GM12878 (cell line): ENCODE results near the gene PSENEN. TPM values are rescaled to one million over a fixed set of nuclear protein-coding genes. Genes with fewer than 3 reads are reported as not detected.

ENCODE experiments used
- ATAC-seq: fragments of 200-7000 bp; cut with Tn5 transposase; 3 replicates; pipeline ENCODE4 v1.9.1; 2020; ENCODE audit warnings: mild to moderate bottlenecking, moderate library complexity
- BruUV-seq: library from RNA; stranded (reverse); fragments of 400-500 nt; replicated peaks from 2 replicates; lab custom pipeline; 2021; lab: Mats Ljungman, UMichigan
- CTCF ChIA-PET: fragments of 300-600 bp; sonication (Branson Sonifier 250); formaldehyde crosslinking; extraction: SDS; loops from one replicate; lab custom pipeline; 2021; ENCODE audit warnings: inconsistent platforms; lab: Yijun Ruan, JAX
- POLR2A ChIA-PET: fragments of 350-600 bp; formaldehyde crosslinking; extraction: SDS; loops from one replicate; lab custom pipeline; 2021; ENCODE audit warnings: inconsistent platforms; lab: Charles Lee
- RAD21 ChIA-PET: fragments of 300-600 bp; sonication (Branson Sonifier 250); formaldehyde crosslinking; loops from one replicate; lab custom pipeline; 2023; ENCODE audit warnings: antibody characterized with exemption; ENCODE audit not compliant: unreplicated experiment; lab: Charles Lee
- SMC1A ChIA-PET: fragments of 300-600 bp; sonication (Branson Sonifier 250); formaldehyde crosslinking; loops from one replicate; lab custom pipeline; 2023; ENCODE audit not compliant: unreplicated experiment, uncharacterized antibody; lab: Charles Lee
- DNase-seq: peaks from one replicate; pipeline ENCODE4 v3.0.0-alpha.2; 2011; ENCODE audit warnings: low read depth, low spot score
- FAIRE-seq: peaks from 3 replicates; lab custom pipeline; 2011; peaks lifted over from hg19 to GRCh38; lab: Jason Lieb, UNC
- H2AFZ ChIP-seq: 2 replicates; pipeline ENCODE4 v1.6.0; 2011; ENCODE audit warnings: low read depth, low read length, control low read depth; ENCODE audit not compliant: control insufficient read depth
- H3K27ac ChIP-seq: 2 replicates; pipeline ENCODE4 v1.5.1; 2011; ENCODE audit warnings: control low read depth; ENCODE audit not compliant: control insufficient read depth, insufficient read depth
- H3K27me3 ChIP-seq, 2 experiments: replicated peaks in 1 of 2; 2 replicates each; pipeline versions ENCODE4 v1.6.0 to v1.6.1; 2011; ENCODE audit warnings: low read length in 1 of 2; ENCODE audit not compliant: control insufficient read depth in 2 of 2, insufficient read depth in 2 of 2
- H3K36me3 ChIP-seq, 2 experiments: 2 replicates each; pipeline ENCODE4 v1.5.1; 2011; ENCODE audit warnings: low read length in 1 of 2; ENCODE audit not compliant: control insufficient read depth in 2 of 2, insufficient read depth in 2 of 2
- H3K4me1 ChIP-seq: 2 replicates; pipeline ENCODE4 v1.6.1; 2011; ENCODE audit warnings: mild to moderate bottlenecking, low read length, moderate library complexity, mixed read lengths; ENCODE audit not compliant: control insufficient read depth, insufficient read depth
- H3K4me2 ChIP-seq: 2 replicates; pipeline ENCODE4 v1.6.0; 2011; ENCODE audit warnings: control low read depth; ENCODE audit not compliant: control insufficient read depth, insufficient read depth
- H3K4me3 ChIP-seq: fragments of 200-600 bp; sonication (generic); 2 replicates; pipeline ENCODE4 v1.5.1; 2016
- H3K79me2 ChIP-seq: 2 replicates; pipeline ENCODE4 v1.6.0; 2011; ENCODE audit warnings: low read length; ENCODE audit not compliant: control insufficient read depth, insufficient read depth
- H3K9ac ChIP-seq: 2 replicates; pipeline ENCODE4 v1.8.0; 2011; ENCODE audit warnings: low read length, control low read depth, mixed read lengths; ENCODE audit not compliant: control insufficient read depth, insufficient read depth
- H3K9me3 ChIP-seq: replicated peaks from 3 replicates; pipeline ENCODE4 v1.5.1; 2011; ENCODE audit warnings: mild to moderate bottlenecking, low read length; ENCODE audit not compliant: control insufficient read depth, insufficient read depth
- H4K20me1 ChIP-seq: 2 replicates; pipeline ENCODE4 v1.6.0; 2011; ENCODE audit not compliant: control insufficient read depth, insufficient read depth
- DPF2 ChIP-seq: fragments of 450-650 bp; IDR thresholded peaks from 2 replicates; pipeline ENCODE4 v1.6.1; 2017; ENCODE audit warnings: mild to moderate bottlenecking
- EED ChIP-seq: sonication (generic); IDR thresholded peaks from 2 replicates; pipeline ENCODE4 v1.6.1; 2016; ENCODE audit warnings: antibody characterized with exemption, low read depth
- FOXK2 ChIP-seq: fragments of 450-650 bp; IDR thresholded peaks from 2 replicates; pipeline ENCODE4 v1.6.1; 2017; ENCODE audit warnings: mild to moderate bottlenecking, moderate library complexity
- GATAD2B ChIP-seq: fragments of 450-650 bp; conservative IDR thresholded peaks from 2 replicates; pipeline ENCODE4 v1.6.1; 2017; ENCODE audit warnings: low read depth, mild to moderate bottlenecking, moderate library complexity
- IKZF1 ChIP-seq: fragments of 450-650 bp; conservative IDR thresholded peaks from 2 replicates; pipeline ENCODE4 v1.6.1; 2017; ENCODE audit warnings: antibody characterized with exemption, mild to moderate bottlenecking
- IKZF2 ChIP-seq, 2 experiments: fragments of 450-650 bp; IDR thresholded peaks; 2 replicates each; pipeline ENCODE4 v1.6.1; 2017; ENCODE audit warnings: mild to moderate bottlenecking in 2 of 2, moderate library complexity in 2 of 2
- MLLT1 ChIP-seq: fragments of 450-650 bp; IDR thresholded peaks from 2 replicates; pipeline ENCODE4 v1.6.1; 2016; ENCODE audit warnings: mild to moderate bottlenecking
- NBN ChIP-seq: fragments of 450-650 bp; IDR thresholded peaks from 2 replicates; pipeline ENCODE4 v1.6.1; 2016
- NKRF ChIP-seq: fragments of 450-650 bp; conservative IDR thresholded peaks from 2 replicates; pipeline ENCODE4 v1.6.1; 2017; ENCODE audit warnings: mild to moderate bottlenecking, moderate library complexity
- RUNX3 ChIP-seq: IDR thresholded peaks from 2 replicates; pipeline ENCODE4 v1.6.1; 2012; ENCODE audit warnings: low read length, inconsistent platforms
- SMAD5 ChIP-seq: IDR thresholded peaks from 2 replicates; pipeline ENCODE4 v1.6.1; 2016; ENCODE audit warnings: antibody characterized with exemption, low read depth
- SMARCA5 ChIP-seq: fragments of 450-650 bp; IDR thresholded peaks from 2 replicates; pipeline ENCODE4 v1.6.1; 2017; ENCODE audit warnings: mild to moderate bottlenecking
- SP1 ChIP-seq: IDR thresholded peaks from one replicate; pipeline ENCODE4 v1.6.1; 2011; ENCODE audit warnings: low read depth, low read length
- YY1 ChIP-seq: IDR thresholded peaks from 2 replicates; pipeline ENCODE4 v1.6.1; 2011; ENCODE audit warnings: low read depth, mild to moderate bottlenecking, low read length
- WGBS: methylation state at CpG from one replicate; pipeline ENCODE4 v1.1.6; 2016; ENCODE audit warnings: low lambda C conversion rate; ENCODE audit not compliant: insufficient replicate concordance, insufficient coverage; ENCODE audit errors: missing lambda C conversion rate; 5-methylcytosine and 5-hydroxymethylcytosine counted together
- in situ Hi-C: fragments of 300-500 bp; cut with MboI; formaldehyde crosslinking; loops from 9 replicates; pipeline ENCODE4 v1.14.3; 2018; ENCODE audit warnings: mixed read lengths
- intact Hi-C: fragments of 100-400 bp; cut with micrococcal nuclease; formaldehyde crosslinking; loops from one replicate; pipeline ENCODE4 v1.14.2; 2022; ENCODE audit not compliant: unreplicated experiment
- polyA plus RNA-seq, 11 experiments: library from polyadenylated mRNA; depleted of rRNA in 4 of 11; unstranded in 6 of 11; stranded (reverse) in 5 of 11; fragments of >200 nt; fragmentation: Nextera tagmentation in 4 of 11; fragmentation: Illumina TruSeq in 1 of 11; extraction: Ambion mirVana in 4 of 11; extraction: Trizol in 1 of 11; gene quantifications; 1 replicate in 1 of 11; 2 replicates in 10 of 11; pipeline versions ENCODE4 v1.2.1 to v1.2.3, GENCODE V29; 2011 to 2016; ENCODE audit warnings: inconsistent platforms in 2 of 11, missing spikeins in 2 of 11, low read depth in 1 of 11
- total RNA-seq, 4 experiments: library from RNA; depleted of rRNA in 3 of 4; stranded (reverse); fragments of >200 nt in 3 of 4; fragmentation: Illumina TruSeq in 1 of 4; extraction: Trizol in 1 of 4; gene quantifications; 2 replicates each; pipeline versions ENCODE4 v1.2.1 to v1.2.3, GENCODE V29; 2013 to 2021
- TF ChIP-seq, protein P1 (sequence below): fragments of 450-650 bp; IDR thresholded peaks from 2 replicates; pipeline ENCODE4 v1.6.1; 2017; ENCODE audit warnings: mild to moderate bottlenecking, moderate library complexity

Gene PSENEN
- total and polyA plus RNA-seq, 10 of the 15 experiments (the other 5 are each of a cell fraction or from before 2014, with no cell fraction given), result 14.4 to 178 (median 43.5) TPM

- H3K36me3 ChIP-seq, result peaks cover 13 to 24% of the 10 kb centered on the region in 2 experiments; a peak in 3 of 4 replicates
- SMC1A ChIA-PET, result interaction anchor here (0.6 to 1.7 kb wide), 5 partner anchors 27 to 254 kb away, joined by 4 to 9 read pairs (median 7); no protein-coding TSS in a partner anchor
- peak overlapping the region; percentile 76 for H2AFZ ChIP-seq
- peak overlapping the region; percentile 83 for H3K4me3 ChIP-seq
- TF ChIP-seq FOXK2 (0 out of 2 replicates have a peak, but pooled peaks have one; percentile 44), EED (no peak), RUNX3 (no peak), NBN (0 out of 2 replicates have a peak, but pooled peaks have one; percentile 9), YY1 (peak; percentile 8; the same call in 1 of the 2 replicates), DPF2 (no peak; the same call in 1 of the 2 replicates), SMAD5 (no peak), SMARCA5 (peak; percentile 88; the same call in 1 of the 2 replicates), IKZF2 (IDR thresholded peaks at IDR 0.05) (peak in 1 of 2 experiments; percentile 25; a peak in 1 of 4 replicates), NKRF (peak; percentile 65; the same call in 1 of the 2 replicates), GATAD2B (0 out of 2 replicates have a peak, but pooled peaks have one; percentile 29), SP1 (no peak), MLLT1 (0 out of 2 replicates have a peak, but pooled peaks have one; percentile 61), IKZF1 (no peak)
- TF ChIP-seq, protein P1, sequence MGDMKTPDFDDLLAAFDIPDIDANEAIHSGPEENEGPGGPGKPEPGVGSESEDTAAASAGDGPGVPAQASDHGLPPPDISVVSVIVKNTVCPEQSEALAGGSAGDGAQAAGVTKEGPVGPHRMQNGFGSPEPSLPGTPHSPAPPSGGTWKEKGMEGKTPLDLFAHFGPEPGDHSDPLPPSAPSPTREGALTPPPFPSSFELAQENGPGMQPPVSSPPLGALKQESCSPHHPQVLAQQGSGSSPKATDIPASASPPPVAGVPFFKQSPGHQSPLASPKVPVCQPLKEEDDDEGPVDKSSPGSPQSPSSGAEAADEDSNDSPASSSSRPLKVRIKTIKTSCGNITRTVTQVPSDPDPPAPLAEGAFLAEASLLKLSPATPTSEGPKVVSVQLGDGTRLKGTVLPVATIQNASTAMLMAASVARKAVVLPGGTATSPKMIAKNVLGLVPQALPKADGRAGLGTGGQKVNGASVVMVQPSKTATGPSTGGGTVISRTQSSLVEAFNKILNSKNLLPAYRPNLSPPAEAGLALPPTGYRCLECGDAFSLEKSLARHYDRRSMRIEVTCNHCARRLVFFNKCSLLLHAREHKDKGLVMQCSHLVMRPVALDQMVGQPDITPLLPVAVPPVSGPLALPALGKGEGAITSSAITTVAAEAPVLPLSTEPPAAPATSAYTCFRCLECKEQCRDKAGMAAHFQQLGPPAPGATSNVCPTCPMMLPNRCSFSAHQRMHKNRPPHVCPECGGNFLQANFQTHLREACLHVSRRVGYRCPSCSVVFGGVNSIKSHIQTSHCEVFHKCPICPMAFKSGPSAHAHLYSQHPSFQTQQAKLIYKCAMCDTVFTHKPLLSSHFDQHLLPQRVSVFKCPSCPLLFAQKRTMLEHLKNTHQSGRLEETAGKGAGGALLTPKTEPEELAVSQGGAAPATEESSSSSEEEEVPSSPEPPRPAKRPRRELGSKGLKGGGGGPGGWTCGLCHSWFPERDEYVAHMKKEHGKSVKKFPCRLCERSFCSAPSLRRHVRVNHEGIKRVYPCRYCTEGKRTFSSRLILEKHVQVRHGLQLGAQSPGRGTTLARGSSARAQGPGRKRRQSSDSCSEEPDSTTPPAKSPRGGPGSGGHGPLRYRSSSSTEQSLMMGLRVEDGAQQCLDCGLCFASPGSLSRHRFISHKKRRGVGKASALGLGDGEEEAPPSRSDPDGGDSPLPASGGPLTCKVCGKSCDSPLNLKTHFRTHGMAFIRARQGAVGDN, result peak; percentile 75; the same call in 1 of the 2 replicates
- TF ChIP-seq, all 136 proteins: peak for 9
- H4K20me1 ChIP-seq, result no peaks in the 10 kb centered on the region
- peak overlapping the region; percentile 88 for H3K9ac ChIP-seq
- BruUV-seq, result no TSS peak
- in situ Hi-C loops (no loop called here), intact Hi-C loops (loop anchor here (2.0 kb wide), 2 partner anchors 24 to 48 kb away; no protein-coding TSS in a partner anchor)
- ChIA-PET POLR2A (interaction anchor here (0.8 to 7.1 kb wide), 11 partner anchors 10 to 93 kb away, joined by 3 to 91 read pairs (median 5); partner anchors contain the start of gene COX6B1), CTCF (interaction anchor here (0.7 to 1.3 kb wide), 7 partner anchors 13 to 446 kb away, joined by 3 to 8 read pairs (median 3); no protein-coding TSS in a partner anchor), RAD21 (interaction anchor here (0.6 to 2.5 kb wide), 9 partner anchors 22 to 198 kb away, joined by 3 to 18 read pairs (median 6); no protein-coding TSS in a partner anchor)
- 0% methylated on average over 10 of the region's 12 CpGs for WGBS
- no peaks in the 10 kb centered on the region for H3K9me3 ChIP-seq
- H3K4me1 ChIP-seq, result peaks cover 29% of the 10 kb centered on the region
- ATAC-seq (peak; percentile 2), DNase-seq (no peak), FAIRE-seq (no peak)
- peak overlapping the region; percentile 99 for H3K27ac ChIP-seq
- peak overlapping the region; percentile 99 for H3K4me2 ChIP-seq
- no peaks in the 10 kb centered on the region for H3K27me3 ChIP-seq
- H3K79me2 ChIP-seq, result peaks cover 26% of the 10 kb centered on the region
Measured at GRCh38 chr19:35741203-35741515, 4.3 kb upstream of the PSENEN start.
